ENCODE measurements around the gene BATF. TPM values are rescaled to one million over a fixed set of nuclear protein-coding genes. Genes with fewer than 3 reads are reported as not detected.

Gene BATF
- total RNA-seq, 2 experiments from 2014 or later = 0.98 to 1.5 TPM

- Histone ChIP-seq H2AFZ (ENCODE audit: low read length) (no peak overlapping the region), H3K4me1 (ENCODE audit: insufficient read depth, low read length, poor library complexity, severe bottlenecking) (peaks cover 22% of the 10 kb centered on the region), H3K9me3 (ENCODE audit: low read length) (no peaks in the 10 kb centered on the region), H3K27ac (ENCODE audit: low read depth, low read length, poor library complexity, severe bottlenecking) (no peak overlapping the region), H3K36me3 (ENCODE audit: insufficient read depth, low read length) (no peaks in the 10 kb centered on the region), H3K4me3 (ENCODE audit: low read depth, low read length, poor library complexity, severe bottlenecking) (no peak overlapping the region), H3K79me2 (ENCODE audit: insufficient read depth, low read depth, low read length) (no peaks in the 10 kb centered on the region), H3K4me2 (ENCODE audit: low read length) (no peak overlapping the region), H3K9me2 (ENCODE audit: insufficient read depth, low read length) (no peaks in the 10 kb centered on the region), H4K20me1 (ENCODE audit: insufficient read depth, low read length) (no peaks in the 10 kb centered on the region)
- ChIA-PET CTCF (ENCODE audit: unreplicated experiment) (no interaction called here), POLR2A (interaction anchor here (1.2 kb wide), 1 partner anchor 27 kb away, joined by 4 read pairs; no protein-coding TSS in a partner anchor)
- intact Hi-C loops (cut with micrococcal nuclease; ENCODE audit: unreplicated experiment) = no loop called here
- BruUV-seq (replicated peaks) = no TSS peak
- no peak for DNase-seq (ENCODE audit: low spot score)
- TF ChIP-seq CTCF (conservative IDR thresholded peaks at IDR 0.05; ENCODE audit: low read length) (no peak), EZH2phosphoT487 (IDR thresholded peaks at IDR 0.05; ENCODE audit: borderline replicate concordance, low read depth, low read length) (no peak)
Measured at GRCh38 chr14:75525969-75526368, 3.7 kb downstream of the BATF start.

DNA sequence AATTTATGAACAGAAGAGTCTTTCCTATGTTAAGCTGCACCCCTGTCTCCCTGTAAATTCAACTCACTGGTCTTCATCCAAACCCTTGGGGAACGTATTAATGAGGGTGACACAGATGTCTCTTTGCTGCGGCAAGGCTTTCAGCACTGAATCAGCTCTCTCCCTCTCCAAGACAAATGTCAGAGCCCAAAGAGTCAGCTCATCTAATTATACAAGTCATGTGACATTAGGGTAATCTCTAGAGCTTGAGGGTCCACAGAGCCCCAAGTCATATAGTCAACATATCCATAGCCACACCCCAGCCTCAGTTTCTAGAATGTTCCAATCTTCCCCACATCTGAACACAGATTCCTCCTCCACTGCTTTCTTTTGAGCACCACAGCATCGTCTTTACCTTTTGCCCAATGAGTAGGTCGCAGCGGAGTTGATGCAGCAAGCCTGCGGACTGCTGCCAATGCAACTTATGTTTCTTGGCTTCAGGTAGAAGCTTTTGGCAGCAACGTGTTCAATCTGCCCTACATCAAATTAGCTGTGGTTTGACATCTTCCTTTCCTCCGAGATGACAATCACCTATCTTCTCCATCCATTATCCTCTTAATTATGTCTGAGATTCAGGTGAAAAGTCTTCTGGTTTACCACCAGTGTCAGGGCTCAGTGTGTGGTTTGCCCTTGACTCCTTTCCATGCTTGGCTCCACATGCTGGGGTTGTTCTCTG lies 5.3 kb downstream of the BATF start:
- Histone ChIP-seq H4K20me1 (ENCODE audit: insufficient read depth, low read length) (no peaks in the 10 kb centered on the region), H3K4me2 (ENCODE audit: low read length) (no peak overlapping the region), H3K36me3 (ENCODE audit: insufficient read depth, low read length) (no peaks in the 10 kb centered on the region), H3K9me2 (ENCODE audit: insufficient read depth, low read length) (no peaks in the 10 kb centered on the region), H3K4me1 (ENCODE audit: insufficient read depth, low read length, poor library complexity, severe bottlenecking) (peaks cover 12% of the 10 kb centered on the region), H3K79me2 (ENCODE audit: insufficient read depth, low read depth, low read length) (no peaks in the 10 kb centered on the region), H3K27ac (ENCODE audit: low read depth, low read length, poor library complexity, severe bottlenecking) (no peak overlapping the region), H3K4me3 (ENCODE audit: low read depth, low read length, poor library complexity, severe bottlenecking) (no peak overlapping the region), H3K9me3 (ENCODE audit: low read length) (no peaks in the 10 kb centered on the region), H2AFZ (ENCODE audit: low read length) (no peak overlapping the region)
- intact Hi-C loops (cut with micrococcal nuclease; ENCODE audit: unreplicated experiment) = no loop called here
- POLR2A ChIA-PET = interaction anchor here (0.6 to 0.9 kb wide), 2 partner anchors 32 to 158 kb away, joined by 3 to 6 read pairs; no protein-coding TSS in a partner anchor
- CTCF ChIA-PET (ENCODE audit: unreplicated experiment) = no interaction called here
- BruUV-seq (replicated peaks) = no TSS peak
- no peak for TF ChIP-seq EZH2phosphoT487 (IDR thresholded peaks at IDR 0.05; ENCODE audit: borderline replicate concordance, low read depth, low read length)
- no peak for TF ChIP-seq CTCF (conservative IDR thresholded peaks at IDR 0.05; ENCODE audit: low read length)
- DNase-seq (ENCODE audit: low spot score) = no peak

DNA sequence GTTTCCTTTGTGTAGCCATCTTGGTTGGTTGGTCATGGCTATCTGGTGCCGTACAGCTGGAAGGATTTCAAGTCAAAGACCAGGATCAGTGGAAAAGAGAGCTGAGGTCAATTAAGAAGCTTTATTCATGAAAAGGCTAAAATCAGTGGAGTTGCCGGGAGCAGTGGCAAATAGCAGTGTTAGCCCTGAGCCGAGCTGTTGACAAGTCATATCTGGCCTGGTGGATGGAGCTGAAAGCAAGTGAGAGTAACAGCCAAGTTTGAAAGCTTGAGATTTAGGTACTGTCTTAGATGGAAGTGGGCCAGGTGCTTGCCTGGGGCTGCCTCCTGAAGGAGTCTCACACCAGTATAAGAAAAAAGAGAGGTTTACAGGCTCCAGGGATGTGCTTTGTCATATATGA lies 9.0 kb downstream of the BATF start:
- H3K79me2 ChIP-seq (ENCODE audit: insufficient read depth, low read depth, low read length) = no peaks in the 10 kb centered on the region
- H3K9me2 ChIP-seq (ENCODE audit: insufficient read depth, low read length) = no peaks in the 10 kb centered on the region
- TF ChIP-seq EZH2phosphoT487 (IDR thresholded peaks at IDR 0.05; ENCODE audit: borderline replicate concordance, low read depth, low read length) = no peak
- TF ChIP-seq CTCF (conservative IDR thresholded peaks at IDR 0.05; ENCODE audit: low read length) = no peak
- no peak overlapping the region for H3K27ac ChIP-seq (ENCODE audit: low read depth, low read length, poor library complexity, severe bottlenecking)
- ChIA-PET CTCF (ENCODE audit: unreplicated experiment) (interaction anchor here (0.6 kb wide), 1 partner anchor 46 kb away, joined by 3 read pairs; no protein-coding TSS in a partner anchor), POLR2A (no interaction called here)
- H3K4me1 ChIP-seq (ENCODE audit: insufficient read depth, low read length, poor library complexity, severe bottlenecking) = no peaks in the 10 kb centered on the region
- H4K20me1 ChIP-seq (ENCODE audit: insufficient read depth, low read length) = no peaks in the 10 kb centered on the region; the same call in 1 of the 2 replicates
- no TSS peak for BruUV-seq (replicated peaks)
- intact Hi-C loops (cut with micrococcal nuclease; ENCODE audit: unreplicated experiment) = no loop called here
- no peaks in the 10 kb centered on the region for H3K9me3 ChIP-seq (ENCODE audit: low read length)
- no peak overlapping the region for H3K4me3 ChIP-seq (ENCODE audit: low read depth, low read length, poor library complexity, severe bottlenecking)
- no peak overlapping the region for H2AFZ ChIP-seq (ENCODE audit: low read length)
- DNase-seq (ENCODE audit: low spot score) = no peak
- H3K4me2 ChIP-seq (ENCODE audit: low read length) = no peak overlapping the region
- no peaks in the 10 kb centered on the region for H3K36me3 ChIP-seq (ENCODE audit: insufficient read depth, low read length)
